Activated B cell treated with CpG ODN at 0.5 μM for 24 hours (primary cell): Measurements from ENCODE around the gene WIPI1. TPM values are rescaled to one million over a fixed set of nuclear protein-coding genes. Genes with fewer than 3 reads are reported as not detected.

ENCODE experiments used
- ATAC-seq: fragments of 200-7000 bp; cut with Tn5 transposase; one replicate; pipeline ENCODE4 v1.10.0; 2021; ENCODE audit warnings: low read depth, mild to moderate bottlenecking, moderate library complexity
- CTCF ChIA-PET: fragments of 350-600 bp; sonication (Branson Sonifier 250); formaldehyde crosslinking; loops from one replicate; lab custom pipeline; 2021; ENCODE audit warnings: antibody characterized with exemption; lab: Charles Lee
- POLR2A ChIA-PET: fragments of 350-600 bp; sonication (Branson Sonifier 250); formaldehyde crosslinking; loops from one replicate; lab custom pipeline; 2021; ENCODE audit warnings: antibody characterized with exemption; lab: Charles Lee
- DNase-seq: peaks from one replicate; pipeline ENCODE4 v3.0.0; 2022
- H3K27ac Mint-ChIP-seq: one replicate; pipeline ENCODE4 v1.8.0; 2020; ENCODE audit warnings: mixed read lengths
- H3K27me3 Mint-ChIP-seq: one replicate; pipeline ENCODE4 v1.8.0; 2021; ENCODE audit warnings: mixed read lengths
- H3K36me3 Mint-ChIP-seq: one replicate; pipeline ENCODE4 v1.8.0; 2021; ENCODE audit warnings: low read depth, mixed read lengths
- H3K4me1 Mint-ChIP-seq: one replicate; pipeline ENCODE4 v1.8.0; 2021; ENCODE audit warnings: mixed read lengths
- H3K4me3 Mint-ChIP-seq: one replicate; pipeline ENCODE4 v1.8.0; 2020; ENCODE audit warnings: mild to moderate bottlenecking, mixed read lengths
- H3K9me3 Mint-ChIP-seq: one replicate; pipeline ENCODE4 v1.8.0; 2020; ENCODE audit warnings: mixed read lengths
- intact Hi-C: fragments of 100-400 bp; cut with micrococcal nuclease; formaldehyde crosslinking; loops from one replicate; pipeline ENCODE4 v1.15.1; 2024
- total RNA-seq: library from RNA; stranded (reverse); gene quantifications from 2 replicates; pipeline ENCODE4 v1.2.3, GENCODE V29; 2022
- TF ChIP-seq, protein P1 (sequence below): fragments of 200-600 bp; IDR thresholded peaks from one replicate; pipeline ENCODE4 v1.8.0; 2022; ENCODE audit warnings: antibody characterized with exemption, mild to moderate bottlenecking

Gene WIPI1
- total RNA-seq, 1 donor from 2014 or later = 9.8 TPM

GRCh38 chr17:68391561-68392268 is 65.6 kb downstream of the WIPI1 start:
- intact Hi-C loops = no loop called here
- Mint-ChIP-seq H3K4me1 (no peaks in the 10 kb centered on the region), H3K27me3 (no peaks in the 10 kb centered on the region), H3K27ac (no peak overlapping the region), H3K4me3 (no peak overlapping the region), H3K36me3 (peaks cover 8% of the 10 kb centered on the region), H3K9me3 (peaks cover 6% of the 10 kb centered on the region)
- ATAC-seq = no peak
- ChIA-PET POLR2A (no interaction called here), CTCF (no interaction called here)
- no peak for DNase-seq
- TF ChIP-seq, protein P1, sequence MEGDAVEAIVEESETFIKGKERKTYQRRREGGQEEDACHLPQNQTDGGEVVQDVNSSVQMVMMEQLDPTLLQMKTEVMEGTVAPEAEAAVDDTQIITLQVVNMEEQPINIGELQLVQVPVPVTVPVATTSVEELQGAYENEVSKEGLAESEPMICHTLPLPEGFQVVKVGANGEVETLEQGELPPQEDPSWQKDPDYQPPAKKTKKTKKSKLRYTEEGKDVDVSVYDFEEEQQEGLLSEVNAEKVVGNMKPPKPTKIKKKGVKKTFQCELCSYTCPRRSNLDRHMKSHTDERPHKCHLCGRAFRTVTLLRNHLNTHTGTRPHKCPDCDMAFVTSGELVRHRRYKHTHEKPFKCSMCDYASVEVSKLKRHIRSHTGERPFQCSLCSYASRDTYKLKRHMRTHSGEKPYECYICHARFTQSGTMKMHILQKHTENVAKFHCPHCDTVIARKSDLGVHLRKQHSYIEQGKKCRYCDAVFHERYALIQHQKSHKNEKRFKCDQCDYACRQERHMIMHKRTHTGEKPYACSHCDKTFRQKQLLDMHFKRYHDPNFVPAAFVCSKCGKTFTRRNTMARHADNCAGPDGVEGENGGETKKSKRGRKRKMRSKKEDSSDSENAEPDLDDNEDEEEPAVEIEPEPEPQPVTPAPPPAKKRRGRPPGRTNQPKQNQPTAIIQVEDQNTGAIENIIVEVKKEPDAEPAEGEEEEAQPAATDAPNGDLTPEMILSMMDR = no peak

DNA sequence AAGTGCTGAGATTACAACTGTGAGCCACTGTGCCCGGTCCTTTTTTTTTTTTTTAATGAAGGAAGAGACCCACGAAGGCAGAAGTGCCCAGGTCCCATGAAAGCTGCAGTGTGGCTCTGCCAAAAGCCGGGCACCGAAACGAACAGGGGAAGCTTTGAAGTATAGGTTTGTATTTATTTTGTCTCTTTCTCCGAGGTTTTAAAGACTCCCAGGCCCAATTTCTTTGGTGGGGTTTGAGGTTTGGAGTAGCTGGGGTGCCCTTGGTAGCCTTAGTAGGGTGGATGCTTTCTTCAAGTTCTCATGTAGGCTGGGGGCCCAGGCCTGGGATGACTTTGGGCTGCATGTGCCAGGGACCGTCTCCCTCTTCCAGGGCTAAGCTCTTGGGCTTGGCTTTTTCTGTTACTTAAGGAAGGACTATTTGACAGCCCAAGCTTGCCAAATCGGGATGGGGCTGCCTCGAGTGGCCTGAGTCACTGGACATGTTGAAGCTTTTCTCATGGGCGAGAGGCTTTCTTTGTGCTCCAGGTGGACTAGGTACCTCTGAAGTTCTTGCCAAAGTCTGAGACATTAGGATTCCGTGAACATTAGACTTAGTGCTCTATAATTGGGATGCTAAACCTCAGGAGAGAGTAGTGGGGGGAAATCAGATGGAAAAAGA is 66.3 kb downstream of the WIPI1 start:
- H3K27me3 Mint-ChIP-seq = no peaks in the 10 kb centered on the region
- no peak overlapping the region for H3K4me3 Mint-ChIP-seq
- TF ChIP-seq, protein P1 = no peak
- no peak for ATAC-seq
- POLR2A ChIA-PET = no interaction called here
- peaks cover 8% of the 10 kb centered on the region for H3K36me3 Mint-ChIP-seq
- CTCF ChIA-PET = no interaction called here
- intact Hi-C loops = no loop called here
- H3K9me3 Mint-ChIP-seq = peaks cover 6% of the 10 kb centered on the region
- no peak for DNase-seq
- H3K27ac Mint-ChIP-seq = no peak overlapping the region
- no peaks in the 10 kb centered on the region for H3K4me1 Mint-ChIP-seq

DNA sequence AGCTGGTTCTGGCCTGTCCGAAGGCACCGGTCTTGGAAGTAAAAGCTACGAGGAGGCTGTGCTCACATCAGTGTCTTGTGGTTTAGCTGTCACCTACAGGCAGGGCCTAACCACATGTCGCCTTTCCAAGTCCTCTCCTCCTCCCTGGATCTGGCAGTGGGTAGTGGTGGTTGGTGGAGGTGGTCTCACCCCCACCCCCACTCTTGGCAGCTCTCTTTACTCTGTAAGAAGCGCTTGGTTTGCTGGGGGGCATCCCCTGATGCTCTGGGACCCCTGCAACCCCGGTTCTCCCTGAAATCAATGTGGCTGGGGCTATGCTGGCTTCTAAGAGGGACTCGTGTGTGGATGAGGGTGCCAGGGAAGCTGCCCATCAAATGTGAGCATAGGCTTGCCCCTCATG is 68.3 kb downstream of the WIPI1 start:
- Mint-ChIP-seq H3K36me3 (peaks cover 3% of the 10 kb centered on the region), H3K4me1 (no peaks in the 10 kb centered on the region), H3K4me3 (no peak overlapping the region), H3K27me3 (peaks cover 5% of the 10 kb centered on the region), H3K9me3 (no peaks in the 10 kb centered on the region), H3K27ac (no peak overlapping the region)
- intact Hi-C loops = no loop called here
- ATAC-seq (no peak), DNase-seq (no peak)
- TF ChIP-seq, protein P1 = no peak
- CTCF ChIA-PET = no interaction called here
- POLR2A ChIA-PET = interaction anchor here (0.7 kb wide), 1 partner anchor 84 kb away, joined by 3 read pairs; no protein-coding TSS in a partner anchor

DNA sequence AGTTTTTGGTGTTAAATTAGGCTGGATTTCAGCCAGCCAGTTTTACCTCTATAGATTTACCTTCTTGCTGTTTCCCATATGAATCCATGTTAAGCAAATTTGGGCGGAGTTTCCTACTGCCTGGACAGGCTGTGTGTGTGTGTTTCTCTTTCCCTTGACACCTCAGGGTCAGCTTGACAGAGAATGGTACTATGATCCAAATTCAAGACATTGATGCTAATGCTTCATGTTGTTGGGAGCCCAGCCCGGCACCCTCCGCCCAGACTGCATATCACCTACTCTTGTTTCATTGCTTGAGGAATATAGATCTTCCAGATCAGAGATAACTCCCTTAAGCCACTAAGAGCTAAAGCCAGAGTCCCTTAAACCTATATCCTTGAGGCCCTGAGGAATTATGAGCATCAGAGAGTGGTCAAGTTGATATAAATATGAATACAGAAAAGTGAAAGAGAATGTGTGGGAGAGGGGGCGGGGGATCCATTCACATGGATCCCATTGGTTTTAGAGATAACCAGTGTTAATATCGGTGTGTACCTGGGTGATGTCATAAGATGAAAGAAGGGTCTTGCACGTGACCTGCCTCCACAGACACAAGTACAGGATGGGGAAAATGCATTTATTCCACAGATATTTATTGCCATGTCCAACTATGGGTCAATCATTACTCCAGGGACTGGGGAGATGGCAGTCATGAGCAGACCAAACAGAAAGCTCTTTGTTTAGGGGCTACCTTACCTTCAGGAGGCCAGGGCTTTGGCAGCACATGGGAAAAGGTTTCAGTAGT is 69.7 kb downstream of the WIPI1 start:
- no peak overlapping the region for H3K27ac Mint-ChIP-seq
- H3K36me3 Mint-ChIP-seq = no peaks in the 10 kb centered on the region
- TF ChIP-seq, protein P1 = no peak

More for the DNA sequence above, 69.7 kb downstream of the WIPI1 start:
- Mint-ChIP-seq H3K9me3 (no peaks in the 10 kb centered on the region), H3K27me3 (peaks cover 5% of the 10 kb centered on the region), H3K4me1 (no peaks in the 10 kb centered on the region), H3K4me3 (no peak overlapping the region)
- intact Hi-C loops = no loop called here
- DNase-seq (no peak), ATAC-seq (no peak)
- ChIA-PET POLR2A (interaction anchor here (0.7 kb wide), 1 partner anchor 11 kb away, joined by 4 read pairs; no protein-coding TSS in a partner anchor), CTCF (interaction anchor here (0.8 kb wide), 1 partner anchor 11 kb away, joined by 3 read pairs; no protein-coding TSS in a partner anchor)
